ENCODE measurements around the gene ASXL1. TPM values are rescaled to one million over a fixed set of nuclear protein-coding genes. Genes with fewer than 3 reads are reported as not detected.

The ASXL1 gene
- total and polyA plus RNA-seq, 10 of the 15 experiments (the other 5 are each of a cell fraction or from before 2014, with no cell fraction given): 11.0 to 87.6 (median 56.8) TPM

DNA sequence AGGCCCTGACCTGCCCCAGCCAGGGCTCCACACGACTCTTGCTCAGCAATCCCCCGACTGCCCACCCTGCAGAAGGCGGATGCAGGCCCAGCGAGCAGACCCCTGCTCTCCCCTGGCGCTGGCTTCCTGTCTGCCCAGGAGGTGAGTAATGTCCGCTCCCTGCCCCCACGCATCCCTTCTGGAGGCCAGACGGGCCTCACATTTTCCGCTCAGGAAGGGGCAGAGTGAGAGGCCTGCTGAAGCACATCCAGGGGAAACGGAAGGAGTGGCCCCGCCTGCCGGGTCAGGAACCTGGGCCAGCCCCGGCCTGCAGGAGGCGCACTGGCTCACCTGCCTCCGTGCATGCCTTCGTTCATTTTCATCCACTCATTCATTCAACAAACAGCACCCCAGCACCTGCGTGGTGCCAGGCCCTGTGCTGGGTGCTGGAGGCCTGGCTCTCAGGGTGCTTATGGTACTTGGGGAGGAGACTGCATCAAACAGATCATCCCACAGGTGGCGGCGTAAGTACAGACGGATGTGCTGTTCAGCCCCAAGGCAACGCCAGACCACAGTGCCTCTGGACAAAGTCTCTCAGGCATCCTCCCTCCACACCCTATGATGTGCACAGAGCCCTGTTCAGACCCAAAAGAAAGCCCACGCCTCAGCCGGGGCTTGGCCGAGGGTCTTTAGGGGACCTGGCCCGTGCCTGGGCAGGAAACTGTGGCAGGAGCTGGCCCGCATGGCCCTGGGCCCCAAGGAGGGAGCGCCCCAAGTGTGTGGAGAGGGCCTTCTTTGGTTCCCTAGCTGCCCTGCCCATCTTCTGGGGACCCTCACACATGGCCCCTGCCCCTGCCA, 112.1 kb downstream of the ASXL1 start:
- ChIA-PET RAD21 (ENCODE audit: unreplicated experiment) (interaction anchor here (0.6 kb wide), 1 partner anchor 182 kb away, joined by 3 read pairs; no protein-coding TSS in a partner anchor), POLR2A (no interaction called here), SMC1A (ENCODE audit: uncharacterized antibody, unreplicated experiment) (no interaction called here), CTCF (no interaction called here)
- Histone ChIP-seq H4K20me1 (ENCODE audit: control insufficient read depth, insufficient read depth) (no peaks in the 10 kb centered on the region), H3K36me3 (ENCODE audit: control insufficient read depth in 2 of 2, insufficient read depth in 2 of 2, low read length in 1 of 2) (no peaks in the 10 kb centered on the region; a peak in 1 of 4 replicates), H3K27me3 (replicated peaks in 1 of 2; ENCODE audit: control insufficient read depth in 2 of 2, insufficient read depth in 2 of 2, low read length in 1 of 2) (no peaks in the 10 kb centered on the region), H3K79me2 (ENCODE audit: control insufficient read depth, insufficient read depth, low read length) (no peaks in the 10 kb centered on the region), H3K4me1 (ENCODE audit: control insufficient read depth, insufficient read depth, low read length) (peaks cover 4% of the 10 kb centered on the region), H3K4me3 (no peak overlapping the region), H3K4me2 (ENCODE audit: control insufficient read depth, insufficient read depth) (no peak overlapping the region), H3K9ac (ENCODE audit: control insufficient read depth, insufficient read depth, low read length) (no peak overlapping the region), H3K9me3 (replicated peaks; ENCODE audit: control insufficient read depth, insufficient read depth, low read length) (no peaks in the 10 kb centered on the region), H2AFZ (ENCODE audit: control insufficient read depth, low read depth, low read length) (no peak overlapping the region; the same call in 1 of the 2 replicates), H3K27ac (ENCODE audit: control insufficient read depth, insufficient read depth) (no peak overlapping the region)
- no TSS peak for BruUV-seq (replicated peaks)
- FAIRE-seq (no peak), DNase-seq (ENCODE audit: low read depth, low spot score) (no peak), ATAC-seq (peak; percentile 75)
- in situ Hi-C loops (cut with MboI): no loop called here
- intact Hi-C loops (cut with micrococcal nuclease; ENCODE audit: unreplicated experiment): no loop called here
- peak; percentile 32; the same call in 1 of the 2 replicates for TF ChIP-seq RAD21 (IDR thresholded peaks at IDR 0.05; ENCODE audit: insufficient read depth, low read depth, low read length)
- TF ChIP-seq SMAD1 (IDR thresholded peaks at IDR 0.05; ENCODE audit: low read depth, partially characterized antibody): no peak
- TF ChIP-seq, protein P1, sequence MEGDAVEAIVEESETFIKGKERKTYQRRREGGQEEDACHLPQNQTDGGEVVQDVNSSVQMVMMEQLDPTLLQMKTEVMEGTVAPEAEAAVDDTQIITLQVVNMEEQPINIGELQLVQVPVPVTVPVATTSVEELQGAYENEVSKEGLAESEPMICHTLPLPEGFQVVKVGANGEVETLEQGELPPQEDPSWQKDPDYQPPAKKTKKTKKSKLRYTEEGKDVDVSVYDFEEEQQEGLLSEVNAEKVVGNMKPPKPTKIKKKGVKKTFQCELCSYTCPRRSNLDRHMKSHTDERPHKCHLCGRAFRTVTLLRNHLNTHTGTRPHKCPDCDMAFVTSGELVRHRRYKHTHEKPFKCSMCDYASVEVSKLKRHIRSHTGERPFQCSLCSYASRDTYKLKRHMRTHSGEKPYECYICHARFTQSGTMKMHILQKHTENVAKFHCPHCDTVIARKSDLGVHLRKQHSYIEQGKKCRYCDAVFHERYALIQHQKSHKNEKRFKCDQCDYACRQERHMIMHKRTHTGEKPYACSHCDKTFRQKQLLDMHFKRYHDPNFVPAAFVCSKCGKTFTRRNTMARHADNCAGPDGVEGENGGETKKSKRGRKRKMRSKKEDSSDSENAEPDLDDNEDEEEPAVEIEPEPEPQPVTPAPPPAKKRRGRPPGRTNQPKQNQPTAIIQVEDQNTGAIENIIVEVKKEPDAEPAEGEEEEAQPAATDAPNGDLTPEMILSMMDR (IDR thresholded peaks at IDR 0.05 in 2 of 3, conservative IDR thresholded peaks at IDR 0.05 in 1 of 3; ENCODE audit: control insufficient read depth in 2 of 3, extremely low read depth in 1 of 3, insufficient read depth in 1 of 3, low read depth in 3 of 3, low read length in 3 of 3): peak in 2 of 3 experiments; percentile 23 to 54; a peak in 4 of 6 replicates
- no peak for TF ChIP-seq SMARCA5 (IDR thresholded peaks at IDR 0.05)
- TF ChIP-seq EED (IDR thresholded peaks at IDR 0.05; ENCODE audit: low read depth): 0 out of 2 replicates have a peak, but pooled peaks have one; percentile 10
- peak; percentile 7; the same call in 1 of the 2 replicates for TF ChIP-seq SMC3 (IDR thresholded peaks at IDR 0.05; ENCODE audit: borderline replicate concordance, low read length)
- TF ChIP-seq, protein P2, sequence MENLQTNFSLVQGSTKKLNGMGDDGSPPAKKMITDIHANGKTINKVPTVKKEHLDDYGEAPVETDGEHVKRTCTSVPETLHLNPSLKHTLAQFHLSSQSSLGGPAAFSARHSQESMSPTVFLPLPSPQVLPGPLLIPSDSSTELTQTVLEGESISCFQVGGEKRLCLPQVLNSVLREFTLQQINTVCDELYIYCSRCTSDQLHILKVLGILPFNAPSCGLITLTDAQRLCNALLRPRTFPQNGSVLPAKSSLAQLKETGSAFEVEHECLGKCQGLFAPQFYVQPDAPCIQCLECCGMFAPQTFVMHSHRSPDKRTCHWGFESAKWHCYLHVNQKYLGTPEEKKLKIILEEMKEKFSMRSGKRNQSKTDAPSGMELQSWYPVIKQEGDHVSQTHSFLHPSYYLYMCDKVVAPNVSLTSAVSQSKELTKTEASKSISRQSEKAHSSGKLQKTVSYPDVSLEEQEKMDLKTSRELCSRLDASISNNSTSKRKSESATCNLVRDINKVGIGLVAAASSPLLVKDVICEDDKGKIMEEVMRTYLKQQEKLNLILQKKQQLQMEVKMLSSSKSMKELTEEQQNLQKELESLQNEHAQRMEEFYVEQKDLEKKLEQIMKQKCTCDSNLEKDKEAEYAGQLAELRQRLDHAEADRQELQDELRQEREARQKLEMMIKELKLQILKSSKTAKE (IDR thresholded peaks at IDR 0.05; ENCODE audit: low read depth, poor library complexity, severe bottlenecking): no peak
- TF ChIP-seq, protein P3, sequence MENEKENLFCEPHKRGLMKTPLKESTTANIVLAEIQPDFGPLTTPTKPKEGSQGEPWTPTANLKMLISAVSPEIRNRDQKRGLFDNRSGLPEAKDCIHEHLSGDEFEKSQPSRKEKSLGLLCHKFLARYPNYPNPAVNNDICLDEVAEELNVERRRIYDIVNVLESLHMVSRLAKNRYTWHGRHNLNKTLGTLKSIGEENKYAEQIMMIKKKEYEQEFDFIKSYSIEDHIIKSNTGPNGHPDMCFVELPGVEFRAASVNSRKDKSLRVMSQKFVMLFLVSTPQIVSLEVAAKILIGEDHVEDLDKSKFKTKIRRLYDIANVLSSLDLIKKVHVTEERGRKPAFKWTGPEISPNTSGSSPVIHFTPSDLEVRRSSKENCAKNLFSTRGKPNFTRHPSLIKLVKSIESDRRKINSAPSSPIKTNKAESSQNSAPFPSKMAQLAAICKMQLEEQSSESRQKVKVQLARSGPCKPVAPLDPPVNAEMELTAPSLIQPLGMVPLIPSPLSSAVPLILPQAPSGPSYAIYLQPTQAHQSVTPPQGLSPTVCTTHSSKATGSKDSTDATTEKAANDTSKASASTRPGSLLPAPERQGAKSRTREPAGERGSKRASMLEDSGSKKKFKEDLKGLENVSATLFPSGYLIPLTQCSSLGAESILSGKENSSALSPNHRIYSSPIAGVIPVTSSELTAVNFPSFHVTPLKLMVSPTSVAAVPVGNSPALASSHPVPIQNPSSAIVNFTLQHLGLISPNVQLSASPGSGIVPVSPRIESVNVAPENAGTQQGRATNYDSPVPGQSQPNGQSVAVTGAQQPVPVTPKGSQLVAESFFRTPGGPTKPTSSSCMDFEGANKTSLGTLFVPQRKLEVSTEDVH (IDR thresholded peaks at IDR 0.05; ENCODE audit: low read depth, partially characterized antibody): no peak
- WGBS (ENCODE audit: insufficient coverage, insufficient replicate concordance, low lambda C conversion rate, missing lambda C conversion rate): 46% methylated on average over 27 of the region's 27 CpGs
